ENCODE results near the gene FAM168B.

The FAM168B gene

DNA sequence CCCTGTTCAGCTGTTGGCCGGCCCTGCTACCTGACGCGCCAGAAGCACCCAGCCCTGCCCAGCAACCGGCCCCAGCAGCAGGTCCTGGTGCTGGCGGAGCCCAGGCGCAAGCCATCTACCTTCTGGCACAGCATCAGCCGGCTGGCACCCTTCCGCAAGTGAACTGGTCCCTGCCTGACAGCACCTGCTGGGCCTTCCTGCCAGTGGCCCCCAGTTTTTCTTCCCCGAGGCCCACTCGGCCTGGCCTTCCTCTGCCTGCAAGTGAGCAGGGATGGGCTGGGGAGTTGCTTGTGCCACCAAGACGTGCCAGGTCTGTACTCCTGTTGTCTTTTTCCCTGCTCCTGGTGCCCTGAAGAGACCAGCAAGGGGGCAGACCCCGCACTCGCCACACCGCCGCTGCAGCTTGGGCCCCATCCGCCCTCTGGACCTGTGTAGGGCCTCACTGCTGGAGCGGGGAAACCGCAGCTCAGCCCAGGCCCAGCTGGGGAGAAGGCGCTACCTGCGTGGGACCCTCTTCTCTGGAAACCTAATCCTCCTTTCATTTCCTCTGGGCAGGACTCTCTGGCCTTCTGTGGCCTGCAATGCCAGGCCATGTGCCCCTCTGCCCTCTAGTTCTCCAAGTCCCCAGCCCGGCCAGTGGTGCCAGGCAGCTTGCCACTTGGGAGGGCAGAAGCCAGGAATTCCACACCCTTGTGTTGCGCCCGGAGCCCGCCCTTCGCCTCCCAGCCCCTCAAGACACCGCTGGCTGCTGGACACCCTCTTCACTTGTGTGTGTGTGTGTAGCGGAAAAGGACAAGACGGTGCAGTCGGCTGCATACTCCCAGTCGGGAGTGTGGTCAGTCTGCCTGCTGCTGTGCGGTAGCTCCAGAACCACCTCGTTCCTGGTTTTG lies 47.0 kb downstream of the FAM168B start:
- TF ChIP-seq, protein P1, sequence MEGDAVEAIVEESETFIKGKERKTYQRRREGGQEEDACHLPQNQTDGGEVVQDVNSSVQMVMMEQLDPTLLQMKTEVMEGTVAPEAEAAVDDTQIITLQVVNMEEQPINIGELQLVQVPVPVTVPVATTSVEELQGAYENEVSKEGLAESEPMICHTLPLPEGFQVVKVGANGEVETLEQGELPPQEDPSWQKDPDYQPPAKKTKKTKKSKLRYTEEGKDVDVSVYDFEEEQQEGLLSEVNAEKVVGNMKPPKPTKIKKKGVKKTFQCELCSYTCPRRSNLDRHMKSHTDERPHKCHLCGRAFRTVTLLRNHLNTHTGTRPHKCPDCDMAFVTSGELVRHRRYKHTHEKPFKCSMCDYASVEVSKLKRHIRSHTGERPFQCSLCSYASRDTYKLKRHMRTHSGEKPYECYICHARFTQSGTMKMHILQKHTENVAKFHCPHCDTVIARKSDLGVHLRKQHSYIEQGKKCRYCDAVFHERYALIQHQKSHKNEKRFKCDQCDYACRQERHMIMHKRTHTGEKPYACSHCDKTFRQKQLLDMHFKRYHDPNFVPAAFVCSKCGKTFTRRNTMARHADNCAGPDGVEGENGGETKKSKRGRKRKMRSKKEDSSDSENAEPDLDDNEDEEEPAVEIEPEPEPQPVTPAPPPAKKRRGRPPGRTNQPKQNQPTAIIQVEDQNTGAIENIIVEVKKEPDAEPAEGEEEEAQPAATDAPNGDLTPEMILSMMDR (conservative IDR thresholded peaks at IDR 0.05), result no peak
- TF ChIP-seq ZFX (IDR thresholded peaks at IDR 0.05), result no peak

DNA sequence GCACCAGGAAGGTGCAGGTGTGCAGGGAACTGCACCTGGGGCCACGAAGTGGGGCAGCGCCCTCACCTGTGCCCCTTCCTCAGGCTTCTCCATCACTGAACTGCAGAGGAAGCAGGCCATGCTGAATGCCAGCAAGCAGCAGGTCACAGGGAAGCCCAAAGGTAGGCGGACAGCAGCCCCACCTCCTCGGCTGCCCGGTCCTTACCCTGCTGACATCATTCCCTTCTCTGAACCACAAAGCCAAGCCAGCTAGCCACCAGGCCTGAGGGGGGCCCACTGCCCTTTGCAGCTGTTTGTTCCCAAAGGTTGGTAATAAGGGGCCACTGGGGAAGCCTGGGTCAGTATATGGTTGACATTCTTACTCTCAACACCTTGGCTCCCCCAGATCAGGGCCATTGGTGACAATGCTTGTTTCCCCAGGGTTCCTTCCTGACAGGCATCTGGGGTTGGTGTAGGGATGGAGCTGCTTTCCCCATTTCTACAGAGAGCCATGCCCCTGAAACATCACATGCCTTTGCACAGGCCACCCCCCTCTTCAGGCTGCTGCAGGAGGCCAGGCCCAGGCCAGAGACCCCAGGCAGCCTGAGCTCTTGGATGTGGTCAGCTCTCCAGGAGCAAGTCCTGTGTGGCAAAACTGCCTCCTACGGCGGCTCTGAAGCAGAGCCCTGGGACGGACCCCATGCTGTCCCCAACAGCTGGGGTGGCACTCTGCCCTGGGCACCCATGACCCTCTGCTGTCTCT lies 47.8 kb downstream of the FAM168B start:
- TF ChIP-seq, protein P1 (conservative IDR thresholded peaks at IDR 0.05), result no peak
- no peak for TF ChIP-seq ZFX (IDR thresholded peaks at IDR 0.05)
- H3K27ac ChIP-seq, result no peak overlapping the region

More for the DNA sequence above, 47.0 kb downstream of the FAM168B start:
- H3K27ac ChIP-seq, result no peak overlapping the region

DNA sequence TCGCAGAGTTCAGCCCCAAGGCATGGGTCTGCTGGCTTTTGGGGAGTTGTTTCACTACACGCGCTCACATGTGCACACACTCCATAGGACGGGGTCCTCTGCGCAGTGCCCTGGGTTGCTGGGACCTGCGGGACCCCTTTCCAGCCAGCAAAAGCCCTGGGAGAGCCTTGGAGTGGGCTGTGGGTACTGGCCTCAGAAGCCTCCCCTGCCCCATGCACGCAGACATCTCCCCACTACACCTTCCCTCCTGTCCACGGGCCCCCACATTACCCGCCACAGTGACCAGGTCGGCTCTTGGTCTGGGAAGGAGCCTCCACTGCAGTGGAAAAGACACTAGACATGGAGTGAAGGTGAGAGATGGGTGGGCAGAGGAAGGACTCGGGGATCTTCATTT lies 48.5 kb downstream of the FAM168B start:
- TF ChIP-seq, protein P1 (conservative IDR thresholded peaks at IDR 0.05), result no peak
- no peak for TF ChIP-seq ZFX (IDR thresholded peaks at IDR 0.05)
- H3K27ac ChIP-seq, result no peak overlapping the region

DNA sequence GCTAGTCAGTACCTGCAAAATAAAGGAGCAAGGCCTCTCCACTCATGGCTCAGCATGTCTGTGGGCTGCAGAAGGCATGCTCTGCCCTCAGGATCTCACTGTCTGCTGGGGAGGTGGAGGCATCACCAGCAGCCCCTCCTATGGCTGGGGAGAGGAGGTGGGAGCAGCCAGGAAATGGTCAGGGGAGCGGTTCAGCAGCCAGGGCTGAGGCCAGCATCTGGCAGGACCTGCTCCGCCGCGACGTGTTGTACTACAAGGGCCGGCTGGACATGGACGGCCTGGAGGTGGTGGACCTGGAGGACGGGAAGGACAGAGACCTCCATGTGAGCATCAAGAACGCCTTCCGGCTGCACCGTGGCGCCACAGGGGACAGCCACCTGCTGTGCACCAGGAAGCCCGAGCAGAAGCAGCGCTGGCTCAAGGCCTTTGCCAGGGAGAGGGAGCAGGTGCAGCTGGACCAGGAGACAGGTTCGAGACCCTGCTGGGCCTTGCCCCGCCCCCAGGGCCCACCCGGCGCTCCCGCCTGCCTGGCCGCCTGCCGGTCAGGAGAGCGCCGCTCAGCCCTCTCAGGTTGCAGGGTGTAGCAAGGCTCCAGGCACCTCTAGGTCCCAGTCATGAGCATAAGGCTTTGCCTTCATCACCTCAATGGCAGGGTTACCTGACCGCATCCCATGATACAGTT lies 49.0 kb downstream of the FAM168B start:
- no peak overlapping the region for H3K27ac ChIP-seq
- no peak for TF ChIP-seq ZFX (IDR thresholded peaks at IDR 0.05)
- TF ChIP-seq, protein P1 (conservative IDR thresholded peaks at IDR 0.05), result no peak

DNA sequence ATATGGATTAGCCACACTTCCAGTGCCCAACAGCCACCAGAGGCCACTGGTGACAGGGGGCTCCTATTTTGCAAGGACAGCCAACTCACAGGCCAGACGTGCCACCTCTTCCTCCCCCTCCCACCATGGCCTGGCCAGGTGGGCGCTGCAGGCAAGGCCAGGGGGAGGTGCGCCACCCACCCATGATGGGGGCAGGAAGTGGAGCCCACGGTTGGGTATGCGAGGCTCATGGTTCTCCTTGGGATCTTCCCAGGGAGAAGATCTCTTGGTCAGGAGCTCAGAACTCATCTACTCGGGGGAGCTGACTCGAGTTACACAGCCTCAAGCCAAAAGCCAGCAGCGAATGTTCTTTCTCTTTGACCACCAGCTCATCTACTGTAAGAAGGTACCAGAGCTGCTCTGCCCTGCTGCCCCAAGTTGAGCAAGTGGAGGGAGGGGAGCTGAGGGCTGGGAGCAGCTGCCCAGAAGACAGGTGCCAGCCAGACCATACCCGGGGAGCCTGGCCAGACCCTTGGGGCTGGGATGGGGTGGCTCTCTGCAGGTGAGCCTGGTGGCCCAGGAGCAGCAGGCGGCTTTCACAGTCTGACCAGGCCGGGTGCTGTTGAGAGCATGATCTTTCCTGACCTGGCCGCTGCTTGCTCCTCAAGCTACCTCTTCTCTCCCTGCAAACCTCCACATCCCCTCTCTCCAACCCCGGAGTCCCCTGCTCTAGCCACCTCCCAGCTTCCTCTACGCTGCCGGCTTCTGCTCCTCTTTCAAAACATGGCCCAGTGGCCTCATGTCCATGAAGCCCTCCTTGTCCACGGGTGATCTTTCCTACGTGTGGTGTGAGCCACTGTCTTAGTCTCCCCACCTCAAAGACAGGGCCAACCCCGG lies 49.8 kb downstream of the FAM168B start:
- H3K27ac ChIP-seq, result no peak overlapping the region
- TF ChIP-seq, protein P1 (conservative IDR thresholded peaks at IDR 0.05), result no peak
- TF ChIP-seq ZFX (IDR thresholded peaks at IDR 0.05), result no peak

DNA sequence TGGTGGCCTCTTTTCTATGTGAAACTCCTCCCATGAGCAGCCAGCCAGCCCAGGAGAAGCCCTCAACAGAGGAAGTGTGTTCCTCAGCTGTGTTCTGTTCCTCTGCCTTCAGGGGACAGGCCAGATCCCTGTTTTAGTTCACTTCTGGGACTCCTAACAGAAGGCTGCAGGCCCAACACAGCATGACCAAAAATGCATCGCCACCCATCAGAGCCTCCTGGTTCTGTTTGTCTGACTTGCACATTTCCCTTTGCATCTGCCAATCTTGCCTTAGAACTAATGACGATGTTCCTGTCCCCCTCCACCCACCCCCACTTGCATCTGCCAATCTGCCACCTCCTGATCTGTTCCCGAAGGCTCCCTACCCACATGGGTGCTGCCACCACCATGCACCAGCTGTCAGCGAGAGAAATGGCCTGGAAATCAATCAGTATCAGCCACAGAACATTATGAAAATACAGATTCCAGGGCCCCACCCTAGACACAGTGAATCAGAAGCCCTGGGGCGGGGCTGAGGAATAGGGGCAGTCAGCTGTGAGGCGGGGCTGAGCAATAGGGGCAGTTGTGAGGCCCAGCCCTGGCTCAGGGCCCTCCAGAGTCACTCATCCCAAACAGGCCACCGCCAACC lies 51.0 kb downstream of the FAM168B start:
- H3K27ac ChIP-seq, result no peak overlapping the region
- TF ChIP-seq, protein P1 (conservative IDR thresholded peaks at IDR 0.05), result no peak
- TF ChIP-seq ZFX (IDR thresholded peaks at IDR 0.05), result no peak
